ENCODE measurements around the gene WFDC2. TPM values are rescaled to one million over a fixed set of nuclear protein-coding genes. Genes with fewer than 3 reads are reported as not detected.
"Not testable (repeated sequence)": the region's sequence is repeated elsewhere in the genome, so short reads cannot be mapped to it uniquely, and the experiment has no call there.

Gene WFDC2
- total RNA-seq, 1 donor from 2014 or later, result 4.1 TPM

GRCh38 chr20:45470262-45470931 is 844 bp downstream of the WFDC2 start:
- no peak overlapping the region for H3K27ac ChIP-seq (ENCODE audit: low read depth, low read length)
- peak overlapping the region; percentile 71 for H2AFZ ChIP-seq (ENCODE audit: low read depth, low read length)
- H3K79me2 ChIP-seq (ENCODE audit: insufficient read depth, low read length), result no peaks in the 10 kb centered on the region
- Mint-ChIP-seq H3K36me3 (ENCODE audit: low read depth, unreplicated experiment) (no peaks in the 10 kb centered on the region), H3K4me1 (ENCODE audit: low read depth, unreplicated experiment) (no peaks in the 10 kb centered on the region), H3K27ac (ENCODE audit: unreplicated experiment) (no peak overlapping the region), H3K9me3 (ENCODE audit: unreplicated experiment) (no peaks in the 10 kb centered on the region), H3K27me3 (ENCODE audit: low read depth, unreplicated experiment) (peaks cover 46% of the 10 kb centered on the region), H3K4me3 (ENCODE audit: unreplicated experiment) (peak overlapping the region; percentile 67)
- H3K36me3 ChIP-seq (ENCODE audit: insufficient read depth, low read length), result no peaks in the 10 kb centered on the region
- H3K27me3 ChIP-seq (ENCODE audit: insufficient read depth, low read length), result peaks cover 54% of the 10 kb centered on the region
- H3K9ac ChIP-seq (ENCODE audit: low read length), result no peak overlapping the region
- DNase-seq (ENCODE audit: low read depth) (no peak), FAIRE-seq (no peak)
- H3K9me3 ChIP-seq (ENCODE audit: insufficient read depth, low read depth, low read length), result no peaks in the 10 kb centered on the region
- peaks cover 2% of the 10 kb centered on the region for H3K4me1 ChIP-seq (ENCODE audit: insufficient read depth, low read length)
- H4K20me1 ChIP-seq (ENCODE audit: insufficient read depth, low read length), result no peaks in the 10 kb centered on the region
- H3K4me2 ChIP-seq (ENCODE audit: low read length), result peak overlapping the region; percentile 77
- TF ChIP-seq EZH2 (IDR thresholded peaks at IDR 0.05; ENCODE audit: insufficient read depth, low read length), result peak; percentile 82
- no peak for TF ChIP-seq CTCF (IDR thresholded peaks at IDR 0.05; ENCODE audit: insufficient read depth, low read depth, low read length)
- H3K4me3 ChIP-seq (ENCODE audit: insufficient read depth, low read depth, low read length), result peak overlapping the region; percentile 44

- Mint-ChIP-seq H3K27me3 (ENCODE audit: low read depth, unreplicated experiment) (peaks cover 40% of the 10 kb centered on the region), H3K4me1 (ENCODE audit: low read depth, unreplicated experiment) (no peaks in the 10 kb centered on the region), H3K4me3 (ENCODE audit: unreplicated experiment) (peak overlapping the region; percentile 67), H3K27ac (ENCODE audit: unreplicated experiment) (no peak overlapping the region), H3K9me3 (ENCODE audit: unreplicated experiment) (no peaks in the 10 kb centered on the region), H3K36me3 (ENCODE audit: low read depth, unreplicated experiment) (no peaks in the 10 kb centered on the region)
- no peak overlapping the region for H3K27ac ChIP-seq (ENCODE audit: low read depth, low read length)
- H3K4me2 ChIP-seq (ENCODE audit: low read length), result peak overlapping the region; percentile 77
- DNase-seq (ENCODE audit: low read depth) (no peak), FAIRE-seq (no peak)
- TF ChIP-seq EZH2 (IDR thresholded peaks at IDR 0.05; ENCODE audit: insufficient read depth, low read length) (no peak), CTCF (IDR thresholded peaks at IDR 0.05; ENCODE audit: insufficient read depth, low read depth, low read length) (no peak)
- H3K36me3 ChIP-seq (ENCODE audit: insufficient read depth, low read length), result no peaks in the 10 kb centered on the region
- H3K9me3 ChIP-seq (ENCODE audit: insufficient read depth, low read depth, low read length), result no peaks in the 10 kb centered on the region
- H3K79me2 ChIP-seq (ENCODE audit: insufficient read depth, low read length), result no peaks in the 10 kb centered on the region
- peak overlapping the region; percentile 44 for H3K4me3 ChIP-seq (ENCODE audit: insufficient read depth, low read depth, low read length)
- H4K20me1 ChIP-seq (ENCODE audit: insufficient read depth, low read length), result no peaks in the 10 kb centered on the region
- peaks cover 49% of the 10 kb centered on the region for H3K27me3 ChIP-seq (ENCODE audit: insufficient read depth, low read length)
- H3K4me1 ChIP-seq (ENCODE audit: insufficient read depth, low read length), result peaks cover 2% of the 10 kb centered on the region
- peak overlapping the region; percentile 9 for H2AFZ ChIP-seq (ENCODE audit: low read depth, low read length)
- H3K9ac ChIP-seq (ENCODE audit: low read length), result no peak overlapping the region
Observed at GRCh38 chr20:45470937-45471336, 1.4 kb downstream of the WFDC2 start.

GRCh38 chr20:45472286-45472685 is 2.7 kb downstream of the WFDC2 start:
- not testable (repeated sequence) for FAIRE-seq; H3K4me2 ChIP-seq (ENCODE audit: low read length)

GRCh38 chr20:45477530-45478148 is 8.1 kb downstream of the WFDC2 start:
- DNase-seq (ENCODE audit: low read depth); H3K79me2 ChIP-seq (ENCODE audit: insufficient read depth, low read length); H3K4me1 ChIP-seq (ENCODE audit: insufficient read depth, low read length); H3K27ac Mint-ChIP-seq (ENCODE audit: unreplicated experiment); H3K4me3 Mint-ChIP-seq (ENCODE audit: unreplicated experiment); H3K27ac ChIP-seq (ENCODE audit: low read depth, low read length); H3K4me3 ChIP-seq (ENCODE audit: insufficient read depth, low read depth, low read length); FAIRE-seq; H4K20me1 ChIP-seq (ENCODE audit: insufficient read depth, low read length); H2AFZ ChIP-seq (ENCODE audit: low read depth, low read length); H3K9me3 Mint-ChIP-seq (ENCODE audit: unreplicated experiment); H3K36me3 Mint-ChIP-seq (ENCODE audit: low read depth, unreplicated experiment); H3K9ac ChIP-seq (ENCODE audit: low read length); H3K9me3 ChIP-seq (ENCODE audit: insufficient read depth, low read depth, low read length); H3K27me3 ChIP-seq (ENCODE audit: insufficient read depth, low read length); H3K27me3 Mint-ChIP-seq (ENCODE audit: low read depth, unreplicated experiment); H3K36me3 ChIP-seq (ENCODE audit: insufficient read depth, low read length); H3K4me1 Mint-ChIP-seq (ENCODE audit: low read depth, unreplicated experiment); H3K4me2 ChIP-seq (ENCODE audit: low read length): not testable (repeated sequence)

More at GRCh38 chr20:45472286-45472685, 2.7 kb downstream of the WFDC2 start:
- H3K9ac ChIP-seq (ENCODE audit: low read length); H3K9me3 Mint-ChIP-seq (ENCODE audit: unreplicated experiment); H3K27ac ChIP-seq (ENCODE audit: low read depth, low read length); H3K4me3 ChIP-seq (ENCODE audit: insufficient read depth, low read depth, low read length); H3K36me3 Mint-ChIP-seq (ENCODE audit: low read depth, unreplicated experiment); H3K36me3 ChIP-seq (ENCODE audit: insufficient read depth, low read length); H4K20me1 ChIP-seq (ENCODE audit: insufficient read depth, low read length); H3K9me3 ChIP-seq (ENCODE audit: insufficient read depth, low read depth, low read length); H2AFZ ChIP-seq (ENCODE audit: low read depth, low read length); H3K4me1 ChIP-seq (ENCODE audit: insufficient read depth, low read length); H3K27ac Mint-ChIP-seq (ENCODE audit: unreplicated experiment); H3K79me2 ChIP-seq (ENCODE audit: insufficient read depth, low read length); H3K4me3 Mint-ChIP-seq (ENCODE audit: unreplicated experiment); DNase-seq (ENCODE audit: low read depth); H3K4me1 Mint-ChIP-seq (ENCODE audit: low read depth, unreplicated experiment): not testable (repeated sequence)
- peaks cover 39% of the 10 kb centered on the region for H3K27me3 ChIP-seq (ENCODE audit: insufficient read depth, low read length)
- H3K27me3 Mint-ChIP-seq (ENCODE audit: low read depth, unreplicated experiment), result peaks cover 35% of the 10 kb centered on the region

Data from astrocyte (in vitro differentiated cells and primary cell).